ENCODE results near the gene PHAF1. TPM values are rescaled to one million over a fixed set of nuclear protein-coding genes. Genes with fewer than 3 reads are reported as not detected.
A peak's percentile ranks its signal among the peaks of the same experiment; 100 is the strongest.

The PHAF1 gene
- total and polyA plus RNA-seq, 2 of the 13 experiments (the other 11 are each of a cell fraction or from before 2014, with no cell fraction given), result 48.3 to 174 TPM

DNA sequence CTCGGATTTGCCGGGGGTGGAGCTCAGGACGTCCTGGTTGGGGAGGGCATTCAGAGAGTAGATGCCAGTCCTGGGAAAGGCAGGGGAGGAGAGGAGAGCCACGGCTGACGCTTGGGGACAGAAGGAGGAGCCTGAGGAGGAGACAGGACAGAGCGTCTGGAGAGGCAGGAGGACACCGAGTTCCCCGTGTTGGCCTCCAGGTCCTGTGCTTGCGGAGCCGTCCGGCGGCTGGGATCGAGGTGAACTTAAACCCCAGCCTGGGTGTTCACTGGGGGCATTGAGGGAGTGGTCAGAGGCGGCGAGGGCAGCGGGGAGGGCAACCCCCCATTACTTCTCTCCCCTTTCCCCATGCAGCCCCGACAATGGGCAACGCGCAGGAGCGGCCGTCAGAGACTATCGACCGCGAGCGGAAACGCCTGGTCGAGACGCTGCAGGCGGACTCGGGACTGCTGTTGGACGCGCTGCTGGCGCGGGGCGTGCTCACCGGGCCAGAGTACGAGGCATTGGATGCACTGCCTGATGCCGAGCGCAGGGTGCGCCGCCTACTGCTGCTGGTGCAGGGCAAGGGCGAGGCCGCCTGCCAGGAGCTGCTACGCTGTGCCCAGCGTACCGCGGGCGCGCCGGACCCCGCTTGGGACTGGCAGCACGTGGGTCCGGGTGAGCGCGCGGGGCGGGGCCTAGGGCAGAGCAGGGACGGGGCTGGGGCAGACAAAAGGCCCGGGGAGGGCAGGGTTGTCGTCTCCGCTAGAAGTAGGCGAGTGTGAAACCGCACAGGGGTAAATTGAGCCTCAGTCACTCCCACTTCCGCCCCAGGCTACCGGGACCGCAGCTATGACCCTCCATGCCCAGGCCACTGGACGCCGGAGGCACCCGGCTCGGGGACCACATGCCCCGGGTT lies 64.3 kb downstream of the PHAF1 start (continued):
- TF ChIP-seq, protein P1, sequence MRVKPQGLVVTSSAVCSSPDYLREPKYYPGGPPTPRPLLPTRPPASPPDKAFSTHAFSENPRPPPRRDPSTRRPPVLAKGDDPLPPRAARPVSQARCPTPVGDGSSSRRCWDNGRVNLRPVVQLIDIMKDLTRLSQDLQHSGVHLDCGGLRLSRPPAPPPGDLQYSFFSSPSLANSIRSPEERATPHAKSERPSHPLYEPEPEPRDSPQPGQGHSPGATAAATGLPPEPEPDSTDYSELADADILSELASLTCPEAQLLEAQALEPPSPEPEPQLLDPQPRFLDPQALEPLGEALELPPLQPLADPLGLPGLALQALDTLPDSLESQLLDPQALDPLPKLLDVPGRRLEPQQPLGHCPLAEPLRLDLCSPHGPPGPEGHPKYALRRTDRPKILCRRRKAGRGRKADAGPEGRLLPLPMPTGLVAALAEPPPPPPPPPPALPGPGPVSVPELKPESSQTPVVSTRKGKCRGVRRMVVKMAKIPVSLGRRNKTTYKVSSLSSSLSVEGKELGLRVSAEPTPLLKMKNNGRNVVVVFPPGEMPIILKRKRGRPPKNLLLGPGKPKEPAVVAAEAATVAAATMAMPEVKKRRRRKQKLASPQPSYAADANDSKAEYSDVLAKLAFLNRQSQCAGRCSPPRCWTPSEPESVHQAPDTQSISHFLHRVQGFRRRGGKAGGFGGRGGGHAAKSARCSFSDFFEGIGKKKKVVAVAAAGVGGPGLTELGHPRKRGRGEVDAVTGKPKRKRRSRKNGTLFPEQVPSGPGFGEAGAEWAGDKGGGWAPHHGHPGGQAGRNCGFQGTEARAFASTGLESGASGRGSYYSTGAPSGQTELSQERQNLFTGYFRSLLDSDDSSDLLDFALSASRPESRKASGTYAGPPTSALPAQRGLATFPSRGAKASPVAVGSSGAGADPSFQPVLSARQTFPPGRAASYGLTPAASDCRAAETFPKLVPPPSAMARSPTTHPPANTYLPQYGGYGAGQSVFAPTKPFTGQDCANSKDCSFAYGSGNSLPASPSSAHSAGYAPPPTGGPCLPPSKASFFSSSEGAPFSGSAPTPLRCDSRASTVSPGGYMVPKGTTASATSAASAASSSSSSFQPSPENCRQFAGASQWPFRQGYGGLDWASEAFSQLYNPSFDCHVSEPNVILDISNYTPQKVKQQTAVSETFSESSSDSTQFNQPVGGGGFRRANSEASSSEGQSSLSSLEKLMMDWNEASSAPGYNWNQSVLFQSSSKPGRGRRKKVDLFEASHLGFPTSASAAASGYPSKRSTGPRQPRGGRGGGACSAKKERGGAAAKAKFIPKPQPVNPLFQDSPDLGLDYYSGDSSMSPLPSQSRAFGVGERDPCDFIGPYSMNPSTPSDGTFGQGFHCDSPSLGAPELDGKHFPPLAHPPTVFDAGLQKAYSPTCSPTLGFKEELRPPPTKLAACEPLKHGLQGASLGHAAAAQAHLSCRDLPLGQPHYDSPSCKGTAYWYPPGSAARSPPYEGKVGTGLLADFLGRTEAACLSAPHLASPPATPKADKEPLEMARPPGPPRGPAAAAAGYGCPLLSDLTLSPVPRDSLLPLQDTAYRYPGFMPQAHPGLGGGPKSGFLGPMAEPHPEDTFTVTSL (CRISPR knock-in tag; IDR thresholded peaks at IDR 0.05; ENCODE audit: borderline replicate concordance), result peak; percentile 71
- TF ChIP-seq ZSCAN9 (CRISPR knock-in tag; IDR thresholded peaks at IDR 0.05; ENCODE audit: borderline replicate concordance) (peak; percentile 82; the same call in 1 of the 2 replicates), TAF15 (IDR thresholded peaks at IDR 0.05; ENCODE audit: low read depth, low read length, poor library complexity, severe bottlenecking) (peak; percentile 92), NR2C2 (CRISPR knock-in tag; IDR thresholded peaks at IDR 0.05; ENCODE audit: borderline replicate concordance) (peak; percentile 48; the same call in 1 of the 2 replicates), ZNF737 (CRISPR knock-in tag; IDR thresholded peaks at IDR 0.05; ENCODE audit: borderline replicate concordance) (peak; percentile 88; the same call in 1 of the 2 replicates), ZNF788 (CRISPR knock-in tag; IDR thresholded peaks at IDR 0.05; ENCODE audit: borderline replicate concordance) (peak; percentile 99), NR2F1 (CRISPR knock-in tag; IDR thresholded peaks at IDR 0.05) (no peak), ZNF547 (CRISPR knock-in tag; IDR thresholded peaks at IDR 0.05) (peak; percentile 97), ZNF230 (CRISPR knock-in tag; IDR thresholded peaks at IDR 0.05) (peak; percentile 84; the same call in 1 of the 2 replicates), MAFG (CRISPR knock-in tag; IDR thresholded peaks at IDR 0.05) (no peak), SOX13 (IDR thresholded peaks at IDR 0.05) (no peak), SOX13 (CRISPR knock-in tag; conservative IDR thresholded peaks at IDR 0.05 in 1 of 2, IDR thresholded peaks at IDR 0.05 in 1 of 2) (peak in 1 of 2 experiments; percentile 75; a peak in 1 of 4 replicates), SATB2 (CRISPR knock-in tag; IDR thresholded peaks at IDR 0.05) (no peak; the same call in 1 of the 2 replicates), MAZ (IDR thresholded peaks at IDR 0.05; ENCODE audit: borderline replicate concordance, low read depth, low read length) (no peak), MAZ (CRISPR knock-in tag; IDR thresholded peaks at IDR 0.05; ENCODE audit: low read depth) (peak; percentile 86)
- TF ChIP-seq, protein P2, sequence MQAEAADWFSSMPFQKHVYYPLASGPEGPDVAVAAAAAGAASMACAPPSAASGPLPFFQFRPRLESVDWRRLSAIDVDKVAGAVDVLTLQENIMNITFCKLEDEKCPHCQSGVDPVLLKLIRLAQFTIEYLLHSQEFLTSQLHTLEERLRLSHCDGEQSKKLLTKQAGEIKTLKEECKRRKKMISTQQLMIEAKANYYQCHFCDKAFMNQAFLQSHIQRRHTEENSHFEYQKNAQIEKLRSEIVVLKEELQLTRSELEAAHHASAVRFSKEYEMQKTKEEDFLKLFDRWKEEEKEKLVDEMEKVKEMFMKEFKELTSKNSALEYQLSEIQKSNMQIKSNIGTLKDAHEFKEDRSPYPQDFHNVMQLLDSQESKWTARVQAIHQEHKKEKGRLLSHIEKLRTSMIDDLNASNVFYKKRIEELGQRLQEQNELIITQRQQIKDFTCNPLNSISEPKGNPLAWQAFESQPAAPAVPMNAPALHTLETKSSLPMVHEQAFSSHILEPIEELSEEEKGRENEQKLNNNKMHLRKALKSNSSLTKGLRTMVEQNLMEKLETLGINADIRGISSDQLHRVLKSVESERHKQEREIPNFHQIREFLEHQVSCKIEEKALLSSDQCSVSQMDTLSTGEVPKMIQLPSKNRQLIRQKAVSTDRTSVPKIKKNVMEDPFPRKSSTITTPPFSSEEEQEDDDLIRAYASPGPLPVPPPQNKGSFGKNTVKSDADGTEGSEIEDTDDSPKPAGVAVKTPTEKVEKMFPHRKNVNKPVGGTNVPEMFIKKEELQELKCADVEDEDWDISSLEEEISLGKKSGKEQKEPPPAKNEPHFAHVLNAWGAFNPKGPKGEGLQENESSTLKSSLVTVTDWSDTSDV (CRISPR knock-in tag; IDR thresholded peaks at IDR 0.05), result peak; percentile 89
- TF ChIP-seq, protein P3, sequence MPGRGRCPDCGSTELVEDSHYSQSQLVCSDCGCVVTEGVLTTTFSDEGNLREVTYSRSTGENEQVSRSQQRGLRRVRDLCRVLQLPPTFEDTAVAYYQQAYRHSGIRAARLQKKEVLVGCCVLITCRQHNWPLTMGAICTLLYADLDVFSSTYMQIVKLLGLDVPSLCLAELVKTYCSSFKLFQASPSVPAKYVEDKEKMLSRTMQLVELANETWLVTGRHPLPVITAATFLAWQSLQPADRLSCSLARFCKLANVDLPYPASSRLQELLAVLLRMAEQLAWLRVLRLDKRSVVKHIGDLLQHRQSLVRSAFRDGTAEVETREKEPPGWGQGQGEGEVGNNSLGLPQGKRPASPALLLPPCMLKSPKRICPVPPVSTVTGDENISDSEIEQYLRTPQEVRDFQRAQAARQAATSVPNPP (CRISPR knock-in tag; IDR thresholded peaks at IDR 0.05), result peak; percentile 74; the same call in 1 of the 2 replicates

All from HepG2 (cell line).